Chondrocyte (in vitro differentiated cells): Measurements from ENCODE around the gene CRIP1. TPM values are rescaled to one million over a fixed set of nuclear protein-coding genes. Genes with fewer than 3 reads are reported as not detected.

Experiments
- DNase-seq: peaks from one replicate; pipeline ENCODE4 v3.0.0; 2021; ENCODE audit warnings: mixed read lengths, low spot score
- H3K27ac Mint-ChIP-seq: one replicate; pipeline ENCODE4 v1.8.0; 2021; ENCODE audit warnings: mild to moderate bottlenecking, moderate library complexity, mixed read lengths; ENCODE audit not compliant: unreplicated experiment
- H3K27me3 Mint-ChIP-seq: 2 replicates; pipeline ENCODE4 v1.8.0; 2021; ENCODE audit warnings: low read depth, mixed read lengths
- H3K36me3 Mint-ChIP-seq: 2 replicates; pipeline ENCODE4 v1.8.0; 2021; ENCODE audit warnings: low read depth, mixed read lengths
- H3K4me1 Mint-ChIP-seq: 2 replicates; pipeline ENCODE4 v1.8.0; 2021; ENCODE audit warnings: low read depth, mild to moderate bottlenecking, mixed read lengths
- H3K4me3 Mint-ChIP-seq: one replicate; pipeline ENCODE4 v1.8.0; 2021; ENCODE audit warnings: mild to moderate bottlenecking, moderate library complexity, mixed read lengths; ENCODE audit not compliant: unreplicated experiment
- H3K9me3 Mint-ChIP-seq: 2 replicates; pipeline ENCODE4 v1.8.0; 2021; ENCODE audit warnings: low read depth, mixed read lengths
- total RNA-seq: library from RNA; stranded (reverse); gene quantifications from 3 replicates; pipeline ENCODE4 v1.2.1, GENCODE V29; 2021
- TF ChIP-seq, protein P1 (sequence below): fragments of 200-600 bp; sonication (generic); IDR thresholded peaks from 2 replicates; pipeline ENCODE4 v1.5.0; 2021; ENCODE audit warnings: antibody characterized with exemption, mild to moderate bottlenecking, moderate library complexity

Gene CRIP1
- total RNA-seq, 1 donor from 2014 or later = 181 TPM

DNA sequence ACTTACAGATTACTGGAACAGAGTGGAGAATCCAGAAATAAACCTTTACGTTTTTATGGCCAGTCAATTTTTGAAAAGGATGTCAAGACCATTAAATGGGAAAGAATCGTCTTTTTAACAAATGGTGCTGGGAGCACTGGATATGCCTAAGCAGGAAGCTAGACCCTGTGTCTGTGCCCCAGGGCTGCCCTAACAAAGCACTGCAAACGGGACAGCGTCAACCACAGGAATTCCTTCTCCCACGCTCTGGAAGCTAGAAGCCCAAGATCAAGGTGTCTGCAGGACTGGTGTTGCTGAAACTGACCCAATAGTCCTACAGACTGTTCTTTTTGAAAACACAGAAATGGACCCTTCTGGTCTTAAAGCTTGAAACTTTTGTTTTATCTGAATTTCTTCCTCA lies 30.4 kb downstream of the CRIP1 start:
- Mint-ChIP-seq H3K4me3 (no peak overlapping the region), H3K4me1 (no peaks in the 10 kb centered on the region), H3K9me3 (peaks cover 9% of the 10 kb centered on the region), H3K27ac (no peak overlapping the region), H3K27me3 (peaks cover 19% of the 10 kb centered on the region), H3K36me3 (peaks cover 2% of the 10 kb centered on the region)
- no peak for DNase-seq
- TF ChIP-seq, protein P1, sequence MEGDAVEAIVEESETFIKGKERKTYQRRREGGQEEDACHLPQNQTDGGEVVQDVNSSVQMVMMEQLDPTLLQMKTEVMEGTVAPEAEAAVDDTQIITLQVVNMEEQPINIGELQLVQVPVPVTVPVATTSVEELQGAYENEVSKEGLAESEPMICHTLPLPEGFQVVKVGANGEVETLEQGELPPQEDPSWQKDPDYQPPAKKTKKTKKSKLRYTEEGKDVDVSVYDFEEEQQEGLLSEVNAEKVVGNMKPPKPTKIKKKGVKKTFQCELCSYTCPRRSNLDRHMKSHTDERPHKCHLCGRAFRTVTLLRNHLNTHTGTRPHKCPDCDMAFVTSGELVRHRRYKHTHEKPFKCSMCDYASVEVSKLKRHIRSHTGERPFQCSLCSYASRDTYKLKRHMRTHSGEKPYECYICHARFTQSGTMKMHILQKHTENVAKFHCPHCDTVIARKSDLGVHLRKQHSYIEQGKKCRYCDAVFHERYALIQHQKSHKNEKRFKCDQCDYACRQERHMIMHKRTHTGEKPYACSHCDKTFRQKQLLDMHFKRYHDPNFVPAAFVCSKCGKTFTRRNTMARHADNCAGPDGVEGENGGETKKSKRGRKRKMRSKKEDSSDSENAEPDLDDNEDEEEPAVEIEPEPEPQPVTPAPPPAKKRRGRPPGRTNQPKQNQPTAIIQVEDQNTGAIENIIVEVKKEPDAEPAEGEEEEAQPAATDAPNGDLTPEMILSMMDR = no peak

- peaks cover 12% of the 10 kb centered on the region for H3K27me3 Mint-ChIP-seq
- no peak overlapping the region for H3K27ac Mint-ChIP-seq
- TF ChIP-seq, protein P1 = no peak
Measured at GRCh38 chr14:105519946-105520698, 33.4 kb downstream of the CRIP1 start.

DNA sequence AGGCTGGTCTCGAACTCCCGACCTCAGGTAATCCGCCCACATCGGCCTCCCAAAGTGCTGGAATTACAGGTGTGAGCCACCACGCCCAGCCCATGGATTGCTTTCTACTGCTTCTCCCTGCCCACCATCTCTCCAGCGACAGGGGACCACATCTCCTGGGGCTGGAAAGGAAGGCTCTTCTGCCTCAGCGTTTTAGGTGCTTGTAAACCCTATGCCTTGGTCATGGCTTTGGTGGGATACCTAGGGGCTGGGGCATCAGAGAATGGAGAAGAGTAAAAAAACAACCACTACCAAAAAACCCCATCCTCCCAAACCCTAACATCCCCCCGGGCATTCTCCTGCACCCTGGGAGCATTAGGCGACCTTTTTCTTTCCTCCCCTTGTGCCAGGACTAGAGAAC lies 38.6 kb downstream of the CRIP1 start:
- TF ChIP-seq, protein P1 = no peak
- no peaks in the 10 kb centered on the region for H3K36me3 Mint-ChIP-seq
- H3K9me3 Mint-ChIP-seq = no peaks in the 10 kb centered on the region
- no peak overlapping the region for H3K4me3 Mint-ChIP-seq
- peaks cover 5% of the 10 kb centered on the region for H3K4me1 Mint-ChIP-seq
- H3K27ac Mint-ChIP-seq = peak overlapping the region; percentile 13
- DNase-seq = peak; percentile 72
- peaks cover 1% of the 10 kb centered on the region for H3K27me3 Mint-ChIP-seq

More at GRCh38 chr14:105519946-105520698, 33.4 kb downstream of the CRIP1 start:
- Mint-ChIP-seq H3K4me3 (no peak overlapping the region), H3K9me3 (peaks cover 9% of the 10 kb centered on the region), H3K4me1 (no peaks in the 10 kb centered on the region), H3K36me3 (peaks cover 2% of the 10 kb centered on the region)
- peak; percentile 19 for DNase-seq

DNA sequence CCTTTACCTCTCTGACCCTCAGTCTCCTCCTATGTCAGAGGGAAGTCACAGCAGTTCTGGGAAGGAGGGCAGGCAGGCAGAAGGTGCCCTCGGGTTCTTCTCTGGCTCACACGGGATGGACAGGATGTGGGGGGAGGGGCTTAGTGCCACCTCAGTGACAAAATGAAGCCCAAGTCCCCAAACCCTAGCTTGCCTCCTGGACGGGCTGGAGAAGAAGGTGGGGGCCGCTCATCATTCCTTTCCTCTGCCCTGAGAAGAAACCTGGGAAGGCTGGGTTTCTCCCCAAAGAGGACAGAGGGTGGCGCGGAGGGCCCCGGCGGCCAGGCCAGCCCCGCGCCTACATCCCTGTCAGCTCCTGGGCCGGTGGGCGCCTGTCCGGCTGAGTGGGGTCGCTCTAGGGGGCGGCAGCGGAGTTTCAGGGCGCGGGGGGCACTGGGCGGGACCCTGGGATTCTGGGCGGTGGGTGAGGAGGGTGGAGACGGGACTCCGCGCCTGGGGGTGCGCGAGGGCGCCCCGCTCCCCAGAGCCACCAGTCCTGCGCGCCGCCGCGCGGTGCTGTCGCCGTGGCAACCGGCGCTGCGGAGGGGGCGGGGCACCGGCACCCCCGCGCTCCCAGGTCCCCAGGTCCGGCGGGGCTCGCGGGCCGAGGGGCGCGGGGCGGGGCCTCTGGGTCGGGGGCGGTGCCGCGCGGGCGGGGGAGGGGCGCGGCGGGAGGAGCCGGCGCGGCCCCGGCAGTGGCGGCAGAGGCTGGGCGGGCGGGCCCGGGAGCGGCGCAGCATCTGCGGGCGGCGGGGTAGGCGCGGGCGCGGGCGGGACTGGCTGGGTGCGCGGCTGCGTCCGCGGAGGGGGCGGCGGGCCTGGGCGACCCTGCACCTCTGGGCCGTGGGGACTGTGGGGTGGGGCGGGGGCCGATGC lies 39.4 kb downstream of the CRIP1 start, which contains the start of gene TMEM121:
TSS of gene TMEM121 (plus strand) at position 723 of the 915 bp plus-strand sequence. CDS start 2,252 bp downstream, outside the sequence.
- Mint-ChIP-seq H3K27ac (peak within 1 kb of the TSS; percentile 17), H3K36me3 (no peaks in the 10 kb centered on the region), H3K4me3 (peak within 1 kb of the TSS; percentile 72), H3K4me1 (peaks cover 5% of the 10 kb centered on the region), H3K9me3 (no peaks in the 10 kb centered on the region), H3K27me3 (no peaks in the 10 kb centered on the region)
- DNase-seq = peak; percentile 88
- TF ChIP-seq, protein P1 = peak; percentile 12

DNA sequence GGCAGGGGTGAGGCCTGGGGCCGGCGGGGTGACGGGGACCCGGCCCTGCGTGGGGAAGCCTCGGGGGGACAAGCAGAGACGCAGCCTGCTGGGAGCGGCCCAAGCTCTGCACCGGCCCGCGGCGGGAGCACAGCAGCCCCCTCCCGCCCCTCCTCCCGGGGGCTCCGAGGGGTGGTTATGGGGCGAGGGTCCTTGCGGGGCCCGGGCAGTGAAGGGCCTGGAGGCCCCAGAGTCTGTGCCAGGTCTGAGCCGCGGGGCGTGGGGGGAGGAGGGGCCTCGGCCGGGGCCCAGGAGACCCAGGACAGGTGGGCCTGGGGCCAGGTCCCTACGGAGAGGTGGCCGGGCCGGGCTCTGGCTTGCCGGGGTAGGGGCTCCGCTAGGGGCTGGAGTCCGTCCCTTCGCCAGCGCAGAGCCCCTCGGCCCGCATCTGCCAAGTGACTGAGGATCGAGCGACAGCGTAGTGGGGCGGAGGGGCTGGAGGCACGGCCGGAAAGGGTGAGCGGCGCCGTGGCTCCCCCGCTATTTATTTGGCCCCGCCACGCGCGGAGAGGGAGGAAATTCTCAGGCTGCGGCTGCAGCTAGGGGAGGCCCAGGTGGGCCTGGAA lies 40.2 kb downstream of the CRIP1 start:
- Mint-ChIP-seq H3K27me3 (no peaks in the 10 kb centered on the region), H3K9me3 (no peaks in the 10 kb centered on the region), H3K27ac (peak overlapping the region; percentile 17), H3K4me1 (peaks cover 5% of the 10 kb centered on the region), H3K4me3 (peak overlapping the region; percentile 72), H3K36me3 (no peaks in the 10 kb centered on the region)
- TF ChIP-seq, protein P1 = no peak
- DNase-seq = peak; percentile 74
